GM19239 (cell line): ENCODE measurements around the gene GLI3.

ENCODE experiments used
- DNase-seq: peaks from one replicate; pipeline ENCODE4 v3.0.0; 2011; ENCODE audit warnings: low spot score; ENCODE audit not compliant: insufficient read length
- FAIRE-seq: peaks from 2 replicates; lab custom pipeline; 2011; peaks lifted over from hg19 to GRCh38; lab: Jason Lieb, UNC

The GLI3 gene

GRCh38 chr7:41956705-41957104 lies 280.3 kb downstream of the GLI3 start:
- DNase-seq = no peak
- no peak for FAIRE-seq

- DNase-seq (no peak), FAIRE-seq (no peak)
These were observed 280.9 kb downstream of the GLI3 start for GRCh38 chr7:41955893-41956675.

GRCh38 chr7:41955451-41955850 lies 281.6 kb downstream of the GLI3 start:
- DNase-seq (no peak), FAIRE-seq (no peak)

GRCh38 chr7:41954976-41955375 lies 282.0 kb downstream of the GLI3 start:
- FAIRE-seq = no peak
- no peak for DNase-seq

- DNase-seq (no peak), FAIRE-seq (no peak)
These were observed 288.5 kb downstream of the GLI3 start for GRCh38 chr7:41948503-41948902.

- DNase-seq (peak; percentile 61), FAIRE-seq (peak; percentile 90)
These were observed 293.9 kb downstream of the GLI3 start for GRCh38 chr7:41943094-41943577.

- no peak for FAIRE-seq
- DNase-seq = no peak
These were observed 294.4 kb downstream of the GLI3 start for GRCh38 chr7:41942468-41943093.

GRCh38 chr7:41940760-41941343 lies 296.2 kb downstream of the GLI3 start:
- DNase-seq (peak; percentile 57), FAIRE-seq (peak; percentile 93)

GRCh38 chr7:41938371-41938770 lies 298.6 kb downstream of the GLI3 start:
- FAIRE-seq = no peak
- DNase-seq = no peak

- DNase-seq (no peak), FAIRE-seq (peak; percentile 45)
These were observed 303.6 kb downstream of the GLI3 start for GRCh38 chr7:41933427-41933826.

GRCh38 chr7:41931263-41931646 lies 305.8 kb downstream of the GLI3 start:
- DNase-seq (no peak), FAIRE-seq (peak; percentile 51)

GRCh38 chr7:41930538-41931262 lies 306.3 kb downstream of the GLI3 start:
- DNase-seq (no peak), FAIRE-seq (peak; percentile 26)

GRCh38 chr7:41928781-41929180 lies 308.2 kb downstream of the GLI3 start:
- no peak for DNase-seq
- no peak for FAIRE-seq

GRCh38 chr7:41928166-41928565 lies 308.8 kb downstream of the GLI3 start:
- FAIRE-seq (no peak), DNase-seq (no peak)

- DNase-seq (no peak), FAIRE-seq (no peak)
These were observed 309.6 kb downstream of the GLI3 start for GRCh38 chr7:41927380-41927779.

- DNase-seq (no peak), FAIRE-seq (no peak)
These were observed 311.1 kb downstream of the GLI3 start for GRCh38 chr7:41925946-41926345.

- DNase-seq = no peak
- FAIRE-seq = no peak
These were observed 312.2 kb downstream of the GLI3 start for GRCh38 chr7:41924796-41925195.

- no peak for DNase-seq
- no peak for FAIRE-seq
These were observed 314.6 kb downstream of the GLI3 start for GRCh38 chr7:41922373-41922772.

- DNase-seq (no peak), FAIRE-seq (no peak)
These were observed 315.5 kb downstream of the GLI3 start for GRCh38 chr7:41921453-41921981.

- no peak for FAIRE-seq
- no peak for DNase-seq
These were observed 318.4 kb downstream of the GLI3 start for GRCh38 chr7:41918597-41918996.
